Measurements from ENCODE around the gene TCF4. TPM values are rescaled to one million over a fixed set of nuclear protein-coding genes. Genes with fewer than 3 reads are reported as not detected.

Gene TCF4
- total and polyA plus RNA-seq, 7 experiments from 2014 or later, result 0.94 to 21.8 (median 2.6) TPM

DNA sequence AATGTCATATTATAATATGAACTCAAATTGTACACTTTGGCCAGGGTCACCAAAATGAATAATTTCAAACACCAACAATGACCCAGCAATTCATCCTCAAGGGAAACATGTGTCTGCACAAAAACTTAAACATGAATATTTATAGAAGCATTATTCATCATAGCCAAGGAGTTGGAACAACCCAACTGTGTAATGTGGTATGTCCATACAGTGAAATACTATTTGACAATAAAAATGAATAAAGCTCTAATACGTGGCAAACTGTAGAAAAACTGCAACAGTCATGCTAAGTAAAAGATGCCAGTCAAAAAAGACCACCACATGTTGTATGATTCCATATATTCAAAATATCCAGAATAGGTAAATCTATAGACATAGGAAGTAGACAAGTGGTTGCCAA, 334.2 kb downstream of the TCF4 start:
- no peak overlapping the region for H3K4me3 Mint-ChIP-seq
- no peak overlapping the region for H3K27ac Mint-ChIP-seq
- peaks cover 0 to 1% (median 0%) of the 10 kb centered on the region in 11 donors for H3K9me3 Mint-ChIP-seq
- H3K9me3 ChIP-seq (ENCODE audit: control insufficient read depth in 2 of 3, low read length in 3 of 3), result no peaks in the 10 kb centered on the region
- no peaks in the 10 kb centered on the region for H3K36me3 Mint-ChIP-seq
- ATAC-seq (no peak), DNase-seq (no peak)
- H3K27ac ChIP-seq (ENCODE audit: low read depth, low read length), result no peak overlapping the region
- H3K27me3 Mint-ChIP-seq, result peaks cover 0 to 5% (median 0%) of the 10 kb centered on the region in 5 donors
- H3K4me1 ChIP-seq (ENCODE audit: control insufficient read depth in 2 of 2, insufficient read depth in 2 of 2, low read length in 2 of 2), result no peaks in the 10 kb centered on the region
- CTCF ChIA-PET, result no interaction called here
- H3K4me1 Mint-ChIP-seq, result peaks cover 0 to 12% (median 0%) of the 10 kb centered on the region in 7 donors
- H3K36me3 ChIP-seq (ENCODE audit: control insufficient read depth in 2 of 3, insufficient read depth in 3 of 3, low read length in 3 of 3), result no peaks in the 10 kb centered on the region
- POLR2A ChIA-PET, result no interaction called here
- intact Hi-C loops (cut with micrococcal nuclease), result no loop called here
- no peaks in the 10 kb centered on the region for H3K27me3 ChIP-seq (ENCODE audit: control insufficient read depth in 2 of 2, insufficient read depth in 2 of 2, low read length in 2 of 2)
- H3K4me3 ChIP-seq (ENCODE audit: low read length), result no peak overlapping the region

DNA sequence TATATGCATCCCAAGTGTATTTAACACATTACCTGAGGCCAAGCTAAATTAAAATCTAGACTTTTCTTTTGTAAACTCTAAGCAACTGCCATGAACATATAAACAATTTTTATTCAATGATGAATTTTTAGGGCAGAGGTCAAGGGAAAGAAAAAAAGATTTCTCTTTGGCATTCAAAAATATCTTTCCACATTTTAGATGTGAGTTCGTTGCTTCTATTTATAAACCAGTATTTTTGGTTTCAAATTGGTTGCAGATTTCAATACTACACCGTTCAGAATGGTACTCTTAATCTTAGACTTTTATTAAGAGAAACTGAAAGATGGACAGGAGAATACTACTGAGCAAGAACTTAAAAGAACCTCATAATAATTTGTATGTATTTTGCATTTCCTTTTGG, 335.1 kb downstream of the TCF4 start:
- Histone ChIP-seq H3K9me3 (ENCODE audit: control insufficient read depth in 2 of 3, low read length in 3 of 3) (no peaks in the 10 kb centered on the region), H3K4me3 (ENCODE audit: low read length) (no peak overlapping the region), H3K36me3 (ENCODE audit: control insufficient read depth in 2 of 3, insufficient read depth in 3 of 3, low read length in 3 of 3) (no peaks in the 10 kb centered on the region), H3K27ac (ENCODE audit: low read depth, low read length) (no peak overlapping the region), H3K27me3 (ENCODE audit: control insufficient read depth in 2 of 2, insufficient read depth in 2 of 2, low read length in 2 of 2) (no peaks in the 10 kb centered on the region), H3K4me1 (ENCODE audit: control insufficient read depth in 2 of 2, insufficient read depth in 2 of 2, low read length in 2 of 2) (no peaks in the 10 kb centered on the region)
- ChIA-PET CTCF (no interaction called here), POLR2A (no interaction called here)
- DNase-seq (no peak), ATAC-seq (no peak)
- Mint-ChIP-seq H3K36me3 (no peaks in the 10 kb centered on the region), H3K27me3 (peaks cover 0 to 5% (median 0%) of the 10 kb centered on the region in 5 donors), H3K4me1 (peaks cover 0 to 12% (median 0%) of the 10 kb centered on the region in 7 donors), H3K9me3 (peaks cover 0 to 1% (median 0%) of the 10 kb centered on the region in 11 donors), H3K27ac (no peak overlapping the region), H3K4me3 (no peak overlapping the region)
- intact Hi-C loops (cut with micrococcal nuclease), result no loop called here

DNA sequence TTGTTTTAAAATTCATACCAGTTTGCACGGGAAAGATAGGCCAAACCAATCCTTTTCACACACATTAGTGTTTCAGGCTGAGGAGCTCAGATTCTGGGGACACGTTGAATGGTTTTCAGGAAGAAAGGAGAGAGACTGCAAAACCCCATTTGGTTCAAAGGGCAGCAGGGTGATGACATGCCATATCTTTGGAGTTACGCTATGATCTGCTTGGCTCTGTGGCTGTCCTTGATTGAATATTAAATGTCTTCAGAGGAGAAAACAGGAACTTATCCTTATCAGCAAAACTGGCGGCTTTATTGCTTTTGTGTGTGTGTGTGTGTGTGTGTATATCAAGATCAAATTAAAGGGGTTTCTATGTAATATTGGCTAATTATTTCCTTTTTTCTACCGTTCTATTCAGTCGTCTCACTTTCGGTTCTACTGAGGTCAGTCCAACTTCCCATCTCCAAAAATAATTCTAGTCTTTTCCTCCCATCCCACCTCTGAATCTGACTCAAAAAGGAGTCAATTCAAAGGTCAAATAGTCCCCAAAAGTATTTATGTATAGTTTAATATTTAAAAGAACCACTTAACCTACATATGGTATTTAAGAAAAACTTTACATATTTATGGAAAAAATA, 335.8 kb downstream of the TCF4 start:
- DNase-seq, result no peak

DNA sequence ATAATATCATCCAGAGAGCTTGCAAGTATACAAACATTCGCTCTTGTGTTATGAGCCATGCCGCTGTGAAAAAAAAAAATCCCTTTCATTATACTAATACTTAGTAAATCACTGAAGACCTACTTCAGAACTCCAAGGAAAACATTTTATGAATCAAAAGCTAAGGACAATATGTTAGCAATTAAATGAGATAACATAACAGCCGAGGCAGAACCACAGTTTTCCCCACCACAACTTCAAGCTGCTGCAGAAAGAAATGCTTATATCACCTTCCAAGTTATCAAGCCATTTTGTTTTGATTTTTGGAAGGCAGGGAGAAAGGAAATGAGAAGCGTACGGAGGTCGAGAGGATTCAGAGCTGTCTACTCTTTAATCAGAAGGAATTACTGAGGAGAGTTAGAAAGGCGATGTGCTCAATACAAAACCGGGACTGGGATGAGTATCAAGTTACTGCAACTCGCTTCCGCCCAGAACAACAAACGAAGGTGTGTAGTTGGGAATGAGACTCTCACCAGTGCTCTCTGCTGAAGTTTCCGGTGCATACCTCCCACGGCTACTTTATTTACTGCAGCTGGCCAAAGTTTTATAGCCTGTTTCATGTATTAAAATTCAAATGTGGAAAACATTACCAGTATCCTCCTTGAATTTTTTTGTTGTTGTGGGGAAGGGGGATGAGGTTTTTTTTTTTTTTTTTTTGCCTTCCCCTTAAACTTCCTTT, 336.6 kb downstream of the TCF4 start:
- Mint-ChIP-seq H3K36me3 (no peaks in the 10 kb centered on the region), H3K4me3 (no peak overlapping the region), H3K27ac (no peak overlapping the region), H3K9me3 (peaks cover 0 to 1% (median 0%) of the 10 kb centered on the region in 11 donors), H3K27me3 (peaks cover 0 to 5% (median 0%) of the 10 kb centered on the region in 5 donors), H3K4me1 (peaks cover 0 to 12% (median 0%) of the 10 kb centered on the region in 7 donors)
- Histone ChIP-seq H3K4me3 (ENCODE audit: low read length) (no peak overlapping the region), H3K36me3 (ENCODE audit: control insufficient read depth in 2 of 3, insufficient read depth in 3 of 3, low read length in 3 of 3) (no peaks in the 10 kb centered on the region), H3K4me1 (ENCODE audit: control insufficient read depth in 2 of 2, insufficient read depth in 2 of 2, low read length in 2 of 2) (no peaks in the 10 kb centered on the region), H3K27ac (ENCODE audit: low read depth, low read length) (no peak overlapping the region), H3K27me3 (ENCODE audit: control insufficient read depth in 2 of 2, insufficient read depth in 2 of 2, low read length in 2 of 2) (no peaks in the 10 kb centered on the region), H3K9me3 (ENCODE audit: control insufficient read depth in 2 of 3, low read length in 3 of 3) (no peaks in the 10 kb centered on the region)
- ChIA-PET CTCF (no interaction called here), POLR2A (no interaction called here)
- ATAC-seq (no peak), DNase-seq (no peak)
- intact Hi-C loops (cut with micrococcal nuclease), result no loop called here

More for the DNA sequence above, 335.8 kb downstream of the TCF4 start:
- peaks cover 0 to 5% (median 0%) of the 10 kb centered on the region in 5 donors for H3K27me3 Mint-ChIP-seq
- no peak overlapping the region for H3K27ac Mint-ChIP-seq
- no peaks in the 10 kb centered on the region for H3K36me3 Mint-ChIP-seq
- Histone ChIP-seq H3K9me3 (ENCODE audit: control insufficient read depth in 2 of 3, low read length in 3 of 3) (no peaks in the 10 kb centered on the region), H3K36me3 (ENCODE audit: control insufficient read depth in 2 of 3, insufficient read depth in 3 of 3, low read length in 3 of 3) (no peaks in the 10 kb centered on the region), H3K27ac (ENCODE audit: low read depth, low read length) (no peak overlapping the region), H3K4me3 (ENCODE audit: low read length) (no peak overlapping the region), H3K27me3 (ENCODE audit: control insufficient read depth in 2 of 2, insufficient read depth in 2 of 2, low read length in 2 of 2) (no peaks in the 10 kb centered on the region), H3K4me1 (ENCODE audit: control insufficient read depth in 2 of 2, insufficient read depth in 2 of 2, low read length in 2 of 2) (no peaks in the 10 kb centered on the region)
- H3K4me3 Mint-ChIP-seq, result no peak overlapping the region
- ATAC-seq, result no peak
- H3K9me3 Mint-ChIP-seq, result peaks cover 0 to 1% (median 0%) of the 10 kb centered on the region in 11 donors
- intact Hi-C loops (cut with micrococcal nuclease), result no loop called here
- POLR2A ChIA-PET, result no interaction called here
- CTCF ChIA-PET, result no interaction called here
- peaks cover 0 to 12% (median 0%) of the 10 kb centered on the region in 7 donors for H3K4me1 Mint-ChIP-seq

DNA sequence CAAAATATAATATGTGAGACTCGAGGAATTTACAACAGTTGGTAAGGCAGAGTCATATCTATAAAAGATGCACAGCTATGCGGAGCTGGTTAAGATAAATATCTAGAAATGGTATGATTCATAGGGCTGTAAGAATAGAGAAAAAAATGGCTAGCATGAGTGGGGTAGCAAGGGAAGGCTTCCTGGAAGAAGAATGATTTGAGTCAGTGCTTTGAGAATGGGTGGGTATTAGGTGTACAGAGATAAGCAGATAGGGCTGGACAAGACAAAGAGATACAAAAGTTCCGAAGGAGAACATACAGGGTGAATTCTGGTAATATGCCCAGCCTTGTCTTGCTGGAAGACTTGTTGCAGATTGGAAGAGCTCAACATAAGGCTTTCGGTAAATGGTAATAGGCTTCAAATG, 337.2 kb downstream of the TCF4 start:
- DNase-seq (no peak), ATAC-seq (no peak)
- Histone ChIP-seq H3K4me3 (ENCODE audit: low read length) (no peak overlapping the region), H3K4me1 (ENCODE audit: control insufficient read depth in 2 of 2, insufficient read depth in 2 of 2, low read length in 2 of 2) (no peaks in the 10 kb centered on the region), H3K27ac (ENCODE audit: low read depth, low read length) (no peak overlapping the region), H3K27me3 (ENCODE audit: control insufficient read depth in 2 of 2, insufficient read depth in 2 of 2, low read length in 2 of 2) (no peaks in the 10 kb centered on the region), H3K9me3 (ENCODE audit: control insufficient read depth in 2 of 3, low read length in 3 of 3) (no peaks in the 10 kb centered on the region), H3K36me3 (ENCODE audit: control insufficient read depth in 2 of 3, insufficient read depth in 3 of 3, low read length in 3 of 3) (no peaks in the 10 kb centered on the region)
- intact Hi-C loops (cut with micrococcal nuclease), result no loop called here
- Mint-ChIP-seq H3K4me1 (peaks cover 0 to 12% (median 0%) of the 10 kb centered on the region in 7 donors), H3K9me3 (peaks cover 0 to 1% (median 0%) of the 10 kb centered on the region in 11 donors), H3K27ac (peak overlapping the region in 1 of 9 donors; percentile 53), H3K4me3 (peak overlapping the region in 1 of 10 donors; percentile 1), H3K27me3 (peaks cover 0 to 5% (median 0%) of the 10 kb centered on the region in 5 donors), H3K36me3 (no peaks in the 10 kb centered on the region)
- POLR2A ChIA-PET, result no interaction called here
- CTCF ChIA-PET, result no interaction called here

DNA sequence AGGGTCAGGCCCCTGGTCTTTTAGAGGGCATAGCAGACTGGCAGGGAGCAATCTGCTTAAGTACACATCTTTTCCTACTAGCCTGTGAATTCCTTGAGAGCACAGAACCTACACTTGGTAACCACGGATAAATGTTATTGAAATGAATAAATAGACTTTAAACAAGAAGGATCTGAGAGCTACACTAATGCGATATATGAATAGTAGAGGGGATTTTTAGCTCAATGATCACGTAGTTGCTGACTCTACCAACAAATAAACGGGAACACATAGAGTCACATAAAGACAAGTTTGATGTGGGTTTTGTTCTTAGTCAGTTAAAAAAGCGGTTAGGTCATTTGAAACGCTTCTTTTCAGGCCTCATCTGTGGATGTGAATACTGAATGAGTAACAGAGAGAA, 338.4 kb downstream of the TCF4 start:
- intact Hi-C loops (cut with micrococcal nuclease), result no loop called here
- DNase-seq (no peak), ATAC-seq (no peak)
- Mint-ChIP-seq H3K4me1 (peaks cover 0 to 12% (median 0%) of the 10 kb centered on the region in 7 donors), H3K9me3 (peaks cover 0 to 1% (median 0%) of the 10 kb centered on the region in 11 donors), H3K27ac (peak overlapping the region in 1 of 9 donors; percentile 26), H3K27me3 (peaks cover 0 to 5% (median 0%) of the 10 kb centered on the region in 5 donors), H3K4me3 (no peak overlapping the region), H3K36me3 (no peaks in the 10 kb centered on the region)
- no peaks in the 10 kb centered on the region for H3K27me3 ChIP-seq (ENCODE audit: control insufficient read depth in 2 of 2, insufficient read depth in 2 of 2, low read length in 2 of 2)
- ChIA-PET CTCF (no interaction called here), POLR2A (no interaction called here)
- no peaks in the 10 kb centered on the region for H3K9me3 ChIP-seq (ENCODE audit: control insufficient read depth in 2 of 3, low read length in 3 of 3)
- no peaks in the 10 kb centered on the region for H3K36me3 ChIP-seq (ENCODE audit: control insufficient read depth in 2 of 3, insufficient read depth in 3 of 3, low read length in 3 of 3)
- no peaks in the 10 kb centered on the region for H3K4me1 ChIP-seq (ENCODE audit: control insufficient read depth in 2 of 2, insufficient read depth in 2 of 2, low read length in 2 of 2)
- H3K27ac ChIP-seq (ENCODE audit: low read depth, low read length), result no peak overlapping the region
- no peak overlapping the region for H3K4me3 ChIP-seq (ENCODE audit: low read length)

DNA sequence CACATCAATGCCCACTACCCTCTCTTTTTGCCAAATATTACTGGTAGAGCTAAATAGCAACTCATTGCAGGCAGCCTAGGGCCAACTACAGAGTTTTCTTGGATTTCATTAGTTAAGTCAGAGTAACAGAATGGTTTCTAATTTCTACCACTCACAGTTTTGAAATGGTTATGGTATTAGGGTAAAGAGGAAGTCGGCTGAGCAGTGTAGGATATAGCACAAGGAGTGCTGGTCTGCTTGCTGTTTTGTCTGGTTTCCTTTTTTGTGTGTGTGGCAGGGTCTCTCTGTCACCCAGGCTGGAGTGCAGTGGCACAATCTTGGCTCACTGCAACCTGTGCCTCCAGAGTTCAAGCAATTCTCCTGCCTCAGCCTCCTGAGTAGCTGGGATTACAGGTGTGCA, 339.5 kb downstream of the TCF4 start:
- H3K9me3 Mint-ChIP-seq, result no peaks in the 10 kb centered on the region
- Histone ChIP-seq H3K27ac (ENCODE audit: low read depth, low read length) (no peak overlapping the region), H3K9me3 (ENCODE audit: control insufficient read depth in 2 of 3, low read length in 3 of 3) (no peaks in the 10 kb centered on the region), H3K36me3 (ENCODE audit: control insufficient read depth in 2 of 3, insufficient read depth in 3 of 3, low read length in 3 of 3) (no peaks in the 10 kb centered on the region), H3K27me3 (ENCODE audit: control insufficient read depth in 2 of 2, insufficient read depth in 2 of 2, low read length in 2 of 2) (no peaks in the 10 kb centered on the region), H3K4me3 (ENCODE audit: low read length) (no peak overlapping the region), H3K4me1 (ENCODE audit: control insufficient read depth in 2 of 2, insufficient read depth in 2 of 2, low read length in 2 of 2) (no peaks in the 10 kb centered on the region)
- H3K27me3 Mint-ChIP-seq, result no peaks in the 10 kb centered on the region
- no peaks in the 10 kb centered on the region for H3K36me3 Mint-ChIP-seq
- POLR2A ChIA-PET, result no interaction called here
- CTCF ChIA-PET, result no interaction called here
- intact Hi-C loops (cut with micrococcal nuclease), result no loop called here
- peaks cover 0 to 12% (median 0%) of the 10 kb centered on the region in 7 donors for H3K4me1 Mint-ChIP-seq
- H3K4me3 Mint-ChIP-seq, result no peak overlapping the region
- H3K27ac Mint-ChIP-seq, result no peak overlapping the region
- peak; percentile 38 for ATAC-seq
- DNase-seq, result no peak

Measured in naive thymus-derived CD4-positive, alpha-beta T cell (primary cell).